Kidney epithelial cell (primary cell): ENCODE measurements around the gene ASCL4. TPM values are rescaled to one million over a fixed set of nuclear protein-coding genes. Genes with fewer than 3 reads are reported as not detected.

Source experiments
- DNase-seq: peaks from one replicate; pipeline ENCODE4 v3.0.0-alpha.2; 2010; ENCODE audit warnings: low read depth
- H3K27me3 ChIP-seq: 2 replicates; pipeline ENCODE4 v1.6.0; 2011; ENCODE audit warnings: low read length; ENCODE audit not compliant: control insufficient read depth, insufficient read depth
- H3K36me3 ChIP-seq: 2 replicates; pipeline ENCODE4 v1.5.1; 2011; ENCODE audit warnings: low read length; ENCODE audit not compliant: control insufficient read depth, insufficient read depth
- H3K4me3 ChIP-seq: 2 replicates; pipeline ENCODE4 v1.5.1; 2011; ENCODE audit warnings: low read depth, mild to moderate bottlenecking, control low read depth, low read length
- total RNA-seq: library from RNA; depleted of rRNA; stranded (reverse); fragments of >200 nt; gene quantifications from 2 replicates; pipeline ENCODE4 v1.2.3, GENCODE V29; 2015
- TF ChIP-seq, protein P1 (sequence below): IDR thresholded peaks from 2 replicates; pipeline ENCODE4 v1.5.1; 2011; ENCODE audit warnings: mild to moderate bottlenecking, moderate library complexity, low read length, control low read depth, inconsistent platforms; ENCODE audit not compliant: insufficient read depth, poor library complexity, severe bottlenecking

Gene ASCL4
- total RNA-seq, 1 donor from 2014 or later: not detected

DNA sequence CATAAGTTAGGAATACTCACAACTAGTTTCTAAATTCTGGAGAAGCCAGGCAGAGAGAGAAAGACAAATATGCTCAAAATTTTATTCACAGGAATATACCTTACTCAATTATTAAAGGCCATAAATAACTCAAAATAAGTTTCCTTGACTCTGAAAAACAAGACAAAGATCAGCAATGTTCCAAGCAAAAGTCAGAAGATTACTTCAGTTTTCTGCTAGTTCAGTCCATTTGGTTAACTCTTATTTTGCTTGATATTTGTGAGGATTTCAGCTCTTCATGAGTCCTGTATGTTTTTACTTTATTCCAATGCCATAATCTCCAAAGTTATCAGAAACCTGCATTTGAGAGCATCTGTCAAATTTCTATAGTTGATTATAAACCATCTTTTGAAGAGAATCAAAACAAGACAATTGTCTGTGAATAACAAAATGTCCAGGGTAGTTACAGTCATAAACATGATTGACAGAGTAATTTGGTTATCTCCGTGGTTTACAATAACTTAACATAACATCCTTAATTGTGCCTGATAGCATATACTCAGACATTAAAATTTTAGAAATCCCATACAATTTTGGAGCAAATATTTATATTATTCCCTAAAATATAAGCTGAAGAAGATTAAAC is 17.1 kb downstream of the ASCL4 start:
- no peaks in the 10 kb centered on the region for H3K27me3 ChIP-seq
- DNase-seq: no peak
- H3K36me3 ChIP-seq: no peaks in the 10 kb centered on the region
- TF ChIP-seq, protein P1, sequence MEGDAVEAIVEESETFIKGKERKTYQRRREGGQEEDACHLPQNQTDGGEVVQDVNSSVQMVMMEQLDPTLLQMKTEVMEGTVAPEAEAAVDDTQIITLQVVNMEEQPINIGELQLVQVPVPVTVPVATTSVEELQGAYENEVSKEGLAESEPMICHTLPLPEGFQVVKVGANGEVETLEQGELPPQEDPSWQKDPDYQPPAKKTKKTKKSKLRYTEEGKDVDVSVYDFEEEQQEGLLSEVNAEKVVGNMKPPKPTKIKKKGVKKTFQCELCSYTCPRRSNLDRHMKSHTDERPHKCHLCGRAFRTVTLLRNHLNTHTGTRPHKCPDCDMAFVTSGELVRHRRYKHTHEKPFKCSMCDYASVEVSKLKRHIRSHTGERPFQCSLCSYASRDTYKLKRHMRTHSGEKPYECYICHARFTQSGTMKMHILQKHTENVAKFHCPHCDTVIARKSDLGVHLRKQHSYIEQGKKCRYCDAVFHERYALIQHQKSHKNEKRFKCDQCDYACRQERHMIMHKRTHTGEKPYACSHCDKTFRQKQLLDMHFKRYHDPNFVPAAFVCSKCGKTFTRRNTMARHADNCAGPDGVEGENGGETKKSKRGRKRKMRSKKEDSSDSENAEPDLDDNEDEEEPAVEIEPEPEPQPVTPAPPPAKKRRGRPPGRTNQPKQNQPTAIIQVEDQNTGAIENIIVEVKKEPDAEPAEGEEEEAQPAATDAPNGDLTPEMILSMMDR: no peak
- H3K4me3 ChIP-seq: no peak overlapping the region

DNA sequence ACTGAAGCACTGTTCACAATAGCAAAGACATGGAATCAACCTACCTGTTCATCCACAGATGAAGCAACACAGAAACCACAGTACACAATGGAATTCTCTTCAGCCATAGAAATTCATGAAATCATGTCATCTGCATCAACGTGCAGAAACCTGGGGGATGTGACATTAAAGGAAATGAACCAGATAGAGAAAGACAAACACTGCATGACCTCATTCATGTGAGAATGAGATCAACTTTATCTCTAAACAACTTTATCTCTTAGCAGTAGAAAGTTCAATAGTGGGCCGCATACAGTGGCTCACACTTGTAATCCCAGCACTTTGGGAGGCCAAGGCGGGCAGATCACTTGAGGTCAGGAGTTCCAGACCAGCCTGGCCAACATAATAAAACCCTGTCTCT is 19.9 kb downstream of the ASCL4 start:
- H3K36me3 ChIP-seq: no peaks in the 10 kb centered on the region
- no peaks in the 10 kb centered on the region for H3K27me3 ChIP-seq
- no peak for DNase-seq
- TF ChIP-seq, protein P1: no peak
- H3K4me3 ChIP-seq: no peak overlapping the region

DNA sequence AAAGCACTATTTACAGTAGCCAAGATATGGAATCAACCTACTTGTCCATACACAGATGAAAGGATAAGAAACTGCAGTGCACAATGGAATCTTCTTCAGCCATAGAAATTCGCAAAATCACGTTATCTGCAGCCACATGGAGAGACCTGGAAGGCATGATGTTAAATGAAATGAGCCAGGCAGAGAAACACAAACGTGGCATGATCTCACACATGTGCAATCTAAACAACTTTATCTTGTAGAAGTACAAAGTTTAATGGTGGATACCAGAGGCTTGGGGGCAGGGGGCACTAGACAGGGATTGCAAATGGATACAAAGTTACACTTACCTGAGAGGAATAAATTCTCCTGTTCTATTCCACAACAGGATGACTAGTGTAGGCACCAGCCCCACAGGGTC is 24.1 kb downstream of the ASCL4 start:
- H3K36me3 ChIP-seq: no peaks in the 10 kb centered on the region
- DNase-seq: no peak
- TF ChIP-seq, protein P1: no peak
- H3K27me3 ChIP-seq: no peaks in the 10 kb centered on the region
- no peak overlapping the region for H3K4me3 ChIP-seq

DNA sequence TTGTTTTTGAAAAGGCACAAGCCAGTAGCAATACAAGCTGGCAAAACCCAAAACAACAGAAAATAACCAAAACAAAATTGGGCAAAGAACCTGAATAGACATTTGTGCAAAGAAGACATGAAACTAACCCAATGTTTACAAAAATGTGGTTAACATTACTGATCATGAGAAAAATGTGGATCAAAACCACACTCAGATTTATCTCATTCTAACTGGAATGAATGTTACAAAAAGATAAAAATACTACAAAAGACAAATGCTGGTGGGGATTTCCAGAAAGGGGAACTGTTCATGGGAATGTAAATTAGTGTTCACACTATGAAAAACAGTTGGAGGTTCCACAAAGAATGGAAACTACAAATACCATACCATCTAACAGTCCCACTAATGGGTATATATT is 26.6 kb downstream of the ASCL4 start:
- Histone ChIP-seq H3K27me3 (no peaks in the 10 kb centered on the region), H3K36me3 (no peaks in the 10 kb centered on the region), H3K4me3 (no peak overlapping the region)
- DNase-seq: no peak
- TF ChIP-seq, protein P1: no peak

DNA sequence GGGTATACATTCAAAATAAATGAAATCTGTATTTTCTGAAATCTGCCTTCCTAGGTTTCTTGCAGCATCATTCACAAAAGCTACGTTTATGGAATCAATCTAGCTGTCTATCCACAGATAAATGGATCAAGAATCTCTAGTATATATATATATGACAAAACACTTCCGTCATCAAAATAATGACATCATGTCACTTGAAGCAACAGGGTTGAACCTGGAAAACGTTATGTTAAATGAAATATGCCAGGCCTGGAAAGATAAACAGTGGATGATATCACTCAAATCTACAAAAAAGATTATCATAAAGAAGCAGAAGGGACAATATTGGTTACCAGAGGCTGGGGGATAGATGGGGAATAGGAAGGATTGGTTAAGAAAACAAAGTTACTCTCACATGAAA is 28.6 kb downstream of the ASCL4 start:
- TF ChIP-seq, protein P1: no peak
- Histone ChIP-seq H3K36me3 (no peaks in the 10 kb centered on the region), H3K4me3 (no peak overlapping the region), H3K27me3 (no peaks in the 10 kb centered on the region)
- no peak for DNase-seq
